GM04503 (cell line): ENCODE results near the gene FOXP4.

Experiments
- DNase-seq: peaks from one replicate; pipeline ENCODE4 v3.0.0-alpha.2; 2012; ENCODE audit warnings: low read depth

Gene FOXP4

GRCh38 chr6:41585605-41586004, 39.4 kb downstream of the FOXP4 start:
- DNase-seq = no peak

- no peak for DNase-seq
Measured at GRCh38 chr6:41586252-41587007, 40.2 kb downstream of the FOXP4 start.

- no peak for DNase-seq
Measured at GRCh38 chr6:41587131-41587879, 41.1 kb downstream of the FOXP4 start.

GRCh38 chr6:41588111-41588510, 41.9 kb downstream of the FOXP4 start:
- DNase-seq = no peak

- no peak for DNase-seq
Measured at GRCh38 chr6:41589223-41589622, 43.0 kb downstream of the FOXP4 start.

- no peak for DNase-seq
Measured at GRCh38 chr6:41589636-41590622, 43.7 kb downstream of the FOXP4 start.

- no peak for DNase-seq
Measured at GRCh38 chr6:41591122-41591521, 44.9 kb downstream of the FOXP4 start.

- no peak for DNase-seq
Measured at GRCh38 chr6:41591859-41592502, 45.8 kb downstream of the FOXP4 start.

- DNase-seq = no peak
Measured at GRCh38 chr6:41593406-41593805, 47.2 kb downstream of the FOXP4 start.

GRCh38 chr6:41593839-41594238, 47.7 kb downstream of the FOXP4 start:
- no peak for DNase-seq

- peak; percentile 51 for DNase-seq
Measured at GRCh38 chr6:41594326-41594725, 48.1 kb downstream of the FOXP4 start.

- no peak for DNase-seq
Measured at GRCh38 chr6:41594766-41595165, 48.6 kb downstream of the FOXP4 start.

- DNase-seq = no peak
Measured at GRCh38 chr6:41595166-41595565, 49.0 kb downstream of the FOXP4 start.

- DNase-seq = no peak
Measured at GRCh38 chr6:41596096-41596685, 50.0 kb downstream of the FOXP4 start.

- no peak for DNase-seq
Measured at GRCh38 chr6:41596807-41597206, 50.6 kb downstream of the FOXP4 start.

GRCh38 chr6:41597246-41598000, 51.2 kb downstream of the FOXP4 start:
- no peak for DNase-seq

GRCh38 chr6:41598670-41599014, 52.5 kb downstream of the FOXP4 start:
- no peak for DNase-seq

- no peak for DNase-seq
Measured at GRCh38 chr6:41599015-41599851, 53.1 kb downstream of the FOXP4 start.

GRCh38 chr6:41599852-41600445, 53.8 kb downstream of the FOXP4 start:
- no peak for DNase-seq
